GM21360 (cell line): ENCODE measurements around the gene CAMTA2.

ENCODE experiments used
- ATAC-seq: cut with Tn5 transposase; IDR thresholded peaks from one replicate; pipeline ENCODE4 v1.9.1; 2021; ENCODE audit warnings: mild to moderate bottlenecking, moderate library complexity; ENCODE audit not compliant: unreplicated experiment

The CAMTA2 gene

GRCh38 chr17:4948166-4948930 is 39.1 kb downstream of the CAMTA2 start, which contains the start of gene PFN1:
TSS of gene PFN1 (minus strand) at chr17:4948530. CDS start at chr17:4948394, 136 bp downstream.
- ATAC-seq = no peak

GRCh38 chr17:4947411-4948165 is 39.9 kb downstream of the CAMTA2 start:
- no peak for ATAC-seq

- ATAC-seq = no peak
Observed at GRCh38 chr17:4947010-4947410, 40.5 kb downstream of the CAMTA2 start.

DNA sequence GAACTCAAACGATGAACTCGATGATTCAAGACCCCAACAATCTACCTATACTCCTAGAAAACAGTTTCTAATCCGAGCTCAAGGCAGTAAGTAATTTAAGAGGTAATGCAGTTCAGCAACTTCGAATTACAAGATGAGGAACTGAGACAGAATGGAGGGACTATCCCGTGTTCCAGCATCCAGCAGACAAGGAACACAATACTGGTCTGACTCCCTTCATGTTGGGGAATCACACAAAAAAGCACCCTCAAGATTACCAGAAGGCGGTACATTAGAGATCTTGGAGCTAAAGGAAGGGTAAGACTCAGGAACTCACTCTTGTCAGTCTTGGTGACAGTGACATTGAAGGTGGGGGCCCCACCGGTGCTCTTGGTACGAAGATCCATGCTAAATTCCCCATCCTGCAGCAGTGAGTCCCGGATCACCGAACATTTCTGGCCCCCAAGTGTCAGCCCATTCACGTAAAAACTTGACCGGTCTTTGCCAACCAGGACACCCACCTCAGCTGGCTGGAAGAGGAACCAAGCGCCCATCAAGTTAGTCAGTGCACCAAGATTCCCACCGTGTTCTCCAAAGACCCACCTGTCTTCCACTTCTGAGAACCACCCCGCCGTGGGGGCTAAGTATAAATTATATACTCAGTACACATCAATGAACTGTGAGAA is 41.0 kb downstream of the CAMTA2 start:
- ATAC-seq = no peak

DNA sequence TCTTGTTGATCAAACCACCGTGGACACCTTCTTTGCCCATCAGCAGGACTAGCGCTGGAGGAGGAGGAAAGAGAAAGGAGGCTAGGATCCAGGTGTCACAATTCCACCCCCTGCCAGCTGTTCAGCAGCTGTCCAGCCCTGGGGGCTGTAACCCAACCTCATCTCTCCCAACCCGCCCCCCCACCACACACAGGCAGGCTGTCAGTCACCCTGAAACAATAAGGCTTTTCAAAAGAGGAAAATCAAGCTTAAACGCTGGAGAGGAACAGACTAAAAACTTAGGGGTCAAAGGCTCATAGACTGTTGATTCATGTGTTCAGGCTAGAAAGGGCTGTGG is 41.6 kb downstream of the CAMTA2 start:
- no peak for ATAC-seq

- ATAC-seq = no peak
Observed at GRCh38 chr17:4945176-4945943, 42.1 kb downstream of the CAMTA2 start.

DNA sequence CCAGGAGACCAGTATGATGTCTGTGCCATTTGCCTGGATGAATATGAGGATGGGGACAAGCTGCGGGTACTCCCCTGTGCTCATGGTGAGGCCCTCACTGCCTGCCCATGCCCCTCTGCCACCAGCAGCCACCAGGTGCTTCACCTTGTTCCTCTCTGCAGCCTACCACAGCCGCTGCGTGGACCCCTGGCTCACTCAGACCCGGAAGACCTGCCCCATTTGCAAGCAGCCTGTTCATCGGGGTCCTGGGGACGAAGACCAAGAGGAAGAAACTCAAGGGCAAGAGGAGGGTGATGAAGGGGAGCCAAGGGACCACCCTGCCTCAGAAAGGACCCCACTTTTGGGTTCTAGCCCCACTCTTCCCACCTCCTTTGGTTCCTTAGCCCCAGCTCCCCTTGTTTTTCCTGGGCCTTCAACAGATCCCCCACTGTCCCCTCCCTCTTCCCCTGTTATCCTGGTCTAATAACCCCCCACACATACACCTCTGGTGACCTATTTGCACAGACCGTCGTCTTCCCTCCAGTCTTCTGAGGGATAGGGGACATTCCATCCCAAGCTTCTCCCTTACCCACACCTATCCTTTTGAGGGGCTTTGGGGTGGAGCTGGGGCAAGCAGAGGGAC is 42.8 kb downstream of the CAMTA2 start:
- no peak for ATAC-seq

- ATAC-seq = no peak
Observed at GRCh38 chr17:4944163-4944553, 43.3 kb downstream of the CAMTA2 start.

- no peak for ATAC-seq
Observed at GRCh38 chr17:4942760-4943508, 44.5 kb downstream of the CAMTA2 start.

- no peak for ATAC-seq
Observed at GRCh38 chr17:4941319-4941610, 46.2 kb downstream of the CAMTA2 start.

DNA sequence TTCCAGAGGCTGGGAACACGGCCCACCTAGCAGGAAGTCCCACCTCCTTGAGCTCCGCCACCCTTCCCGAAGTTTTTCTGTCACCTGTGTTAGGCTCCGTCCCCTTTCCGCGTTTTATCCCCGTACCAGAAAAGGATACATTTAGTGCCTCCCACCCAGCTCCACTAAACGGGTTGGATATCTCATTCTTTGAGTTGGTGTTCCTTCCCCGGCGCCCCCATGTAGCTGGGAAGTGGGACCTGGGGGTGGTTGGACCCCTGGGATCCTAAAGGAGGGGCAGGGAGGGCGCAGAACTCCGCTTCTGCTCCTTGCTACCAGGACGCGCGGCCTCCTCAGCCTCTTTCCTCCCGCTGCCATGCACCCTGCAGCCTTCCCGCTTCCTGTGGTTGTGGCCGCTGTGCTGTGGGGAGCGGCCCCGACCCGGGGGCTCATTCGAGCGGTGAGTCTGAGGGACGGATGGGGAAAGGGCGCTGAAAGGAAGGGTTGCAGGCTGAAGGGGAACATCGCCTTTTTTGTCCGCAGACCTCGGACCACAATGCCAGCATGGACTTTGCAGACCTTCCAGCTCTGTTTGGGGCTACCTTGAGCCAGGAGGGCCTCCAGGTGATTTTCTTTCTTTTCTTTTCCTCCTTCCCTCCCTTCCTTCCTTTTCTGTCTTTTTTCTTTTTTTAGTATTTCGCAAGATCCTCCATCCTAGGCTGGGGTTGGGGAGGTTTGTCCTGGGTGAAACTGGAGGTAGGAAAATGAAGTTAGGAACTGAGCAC is 46.7 kb downstream of the CAMTA2 start:
- no peak for ATAC-seq

DNA sequence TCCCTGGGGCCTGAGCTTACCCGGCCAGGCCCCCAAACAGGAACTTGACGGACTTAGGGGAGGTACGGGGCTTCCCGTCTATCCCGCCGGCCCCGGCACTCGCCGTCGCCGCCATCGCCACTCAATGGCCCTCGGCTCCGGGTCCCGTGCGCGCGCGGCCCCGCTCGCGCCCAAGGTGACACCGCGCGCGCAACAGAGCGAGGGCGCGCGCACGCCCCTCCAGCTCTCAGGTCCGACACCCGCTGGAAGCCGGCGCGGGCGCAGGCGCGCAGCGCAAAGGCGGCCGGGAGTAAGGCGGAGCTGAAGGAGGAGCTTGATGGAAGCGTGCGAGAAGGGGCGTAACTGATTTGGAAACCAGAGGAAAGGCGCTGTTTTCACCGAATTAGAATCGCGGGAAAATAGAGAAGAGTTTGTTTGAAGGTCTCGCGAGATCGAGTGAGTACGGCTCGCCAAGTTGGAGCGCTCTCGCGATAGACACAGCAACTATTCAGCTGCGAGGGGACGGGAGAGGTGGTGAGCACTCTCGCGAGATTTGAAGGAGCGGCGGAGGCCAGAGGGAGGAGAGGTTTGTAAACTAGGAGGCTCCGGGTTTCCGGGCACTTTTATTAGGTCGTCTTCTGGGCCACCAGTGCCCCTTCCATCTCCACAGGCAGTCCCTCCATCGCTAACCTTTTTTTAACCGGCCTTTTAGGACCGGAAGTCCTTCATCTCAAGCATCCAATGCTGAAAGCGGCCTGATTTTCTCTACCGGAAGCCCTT is 47.5 kb downstream of the CAMTA2 start, which contains the start of the genes RNF167 and SLC25A11:
TSS of gene RNF167 (plus strand) at position 473 of the 759 bp plus-strand sequence. CDS start 642 bp downstream, outside the sequence.
TSS of gene SLC25A11 (minus strand) at position 251 of the 759 bp plus-strand sequence. CDS start at position 115, 136 bp downstream.
- peak; percentile 72 for ATAC-seq

GRCh38 chr17:4939546-4939795 is 48.0 kb downstream of the CAMTA2 start:
- ATAC-seq = peak; percentile 2

DNA sequence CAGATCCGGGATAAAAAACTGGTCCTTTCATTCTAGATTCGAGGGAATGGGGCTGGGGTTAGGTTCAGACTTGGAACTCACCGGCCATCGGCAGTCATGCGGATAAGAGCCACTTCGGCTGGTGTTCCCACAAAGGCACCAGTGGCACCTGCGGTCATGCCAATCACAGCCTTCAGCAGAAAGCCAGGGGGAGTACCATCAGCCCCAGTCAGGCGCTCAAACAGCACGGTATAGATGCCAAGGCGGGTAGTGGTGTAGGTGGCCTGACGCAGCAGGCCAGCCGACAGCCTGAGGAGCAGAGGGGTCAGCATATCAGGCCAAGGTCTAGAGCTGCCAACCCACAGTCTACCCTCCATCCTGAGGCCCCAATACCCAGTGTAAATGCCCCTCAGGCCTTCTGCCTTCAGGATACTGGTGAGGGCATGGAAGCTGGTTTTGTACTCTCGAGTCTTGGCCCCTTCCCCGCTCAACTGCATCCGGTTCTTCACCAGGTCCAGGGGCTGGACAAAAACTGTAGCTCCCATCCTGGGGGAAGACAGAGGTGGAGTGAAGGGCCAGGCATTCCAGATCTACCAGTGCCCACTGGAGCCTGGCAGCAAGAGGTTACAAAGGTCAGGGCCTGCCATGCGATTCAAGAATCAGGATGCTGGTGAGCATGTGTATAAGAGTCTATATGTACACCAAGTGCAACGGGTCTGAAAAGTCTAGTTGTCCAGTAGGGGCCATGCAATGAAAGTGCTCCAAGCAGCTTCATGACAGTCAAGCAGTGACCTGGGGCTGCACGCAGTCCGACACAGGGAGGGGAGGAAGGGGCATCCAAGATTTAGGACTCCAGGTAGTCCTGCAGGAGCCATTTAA is 48.6 kb downstream of the CAMTA2 start:
- ATAC-seq = no peak

DNA sequence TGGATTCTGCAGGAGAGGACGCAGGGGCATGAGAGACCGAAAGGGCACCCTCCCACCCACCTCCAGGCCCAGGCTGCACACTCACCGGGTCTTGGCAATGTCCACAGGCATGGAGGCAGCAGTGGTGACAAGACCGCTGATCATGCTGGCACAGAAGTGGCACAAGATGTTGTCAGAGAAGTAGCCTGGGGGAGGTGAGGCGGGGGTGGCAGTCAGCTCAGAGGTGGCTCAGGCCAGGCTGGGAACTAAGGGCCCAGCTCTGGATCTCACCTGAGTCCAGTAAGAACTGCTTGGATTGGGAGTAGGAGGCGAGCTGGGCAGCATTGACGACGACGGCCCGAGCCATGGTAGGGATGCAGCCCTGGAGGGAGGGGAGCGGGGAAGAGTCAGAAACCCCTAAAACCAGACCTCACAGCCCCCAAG is 49.4 kb downstream of the CAMTA2 start:
- no peak for ATAC-seq

DNA sequence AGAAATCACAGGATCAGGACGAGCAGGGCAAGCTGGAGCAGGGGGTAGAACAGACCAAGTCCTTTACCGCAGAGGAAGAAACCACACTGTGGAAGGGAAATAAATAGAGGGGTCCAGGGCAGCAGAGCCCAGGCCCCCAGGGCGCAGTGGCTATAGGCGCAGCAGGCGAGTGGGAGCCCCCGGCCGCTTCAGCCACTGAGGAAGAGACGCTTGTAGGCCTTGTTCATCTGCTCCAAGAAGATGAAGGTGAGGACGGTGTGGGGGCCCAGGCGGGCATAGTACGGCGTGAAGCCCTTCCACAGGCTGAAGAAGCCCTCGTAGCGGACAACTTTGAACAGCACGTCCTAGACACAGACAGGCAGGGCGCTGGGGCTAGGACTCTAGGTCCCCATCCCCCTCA is 49.9 kb downstream of the CAMTA2 start:
- ATAC-seq = no peak

DNA sequence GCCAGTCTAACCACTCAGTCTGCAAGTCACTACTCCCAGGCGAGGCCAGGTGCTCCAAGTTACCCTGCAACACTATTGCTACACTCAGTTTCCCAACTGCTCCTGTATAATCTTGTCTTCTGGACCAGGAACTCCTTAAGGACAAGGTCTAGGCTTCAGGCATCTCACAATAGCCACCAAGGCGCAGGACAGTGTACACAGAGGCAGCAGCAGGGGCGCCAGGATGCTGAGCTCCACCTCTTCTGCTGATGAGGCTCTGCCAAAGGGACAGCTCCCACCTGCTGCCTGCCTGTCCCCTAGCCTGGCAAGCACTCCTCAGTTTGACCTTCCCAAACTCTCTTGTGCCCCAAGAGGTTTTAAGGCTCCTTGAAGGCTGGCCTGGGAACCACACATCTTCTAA is 51.0 kb downstream of the CAMTA2 start:
- ATAC-seq = no peak

GRCh38 chr17:4935650-4936049 is 51.8 kb downstream of the CAMTA2 start:
- ATAC-seq = no peak
